HG03103 (cell line): Measurements from ENCODE around the gene DNMT1.
"Not testable (repeated sequence)": the region's sequence is repeated elsewhere in the genome, so short reads cannot be mapped to it uniquely, and the experiment has no call there.

Experiments used
- ATAC-seq: cut with Tn5 transposase; IDR thresholded peaks from one replicate; pipeline ENCODE4 v1.9.1; 2021; ENCODE audit warnings: low read depth; ENCODE audit not compliant: unreplicated experiment

The DNMT1 gene

DNA sequence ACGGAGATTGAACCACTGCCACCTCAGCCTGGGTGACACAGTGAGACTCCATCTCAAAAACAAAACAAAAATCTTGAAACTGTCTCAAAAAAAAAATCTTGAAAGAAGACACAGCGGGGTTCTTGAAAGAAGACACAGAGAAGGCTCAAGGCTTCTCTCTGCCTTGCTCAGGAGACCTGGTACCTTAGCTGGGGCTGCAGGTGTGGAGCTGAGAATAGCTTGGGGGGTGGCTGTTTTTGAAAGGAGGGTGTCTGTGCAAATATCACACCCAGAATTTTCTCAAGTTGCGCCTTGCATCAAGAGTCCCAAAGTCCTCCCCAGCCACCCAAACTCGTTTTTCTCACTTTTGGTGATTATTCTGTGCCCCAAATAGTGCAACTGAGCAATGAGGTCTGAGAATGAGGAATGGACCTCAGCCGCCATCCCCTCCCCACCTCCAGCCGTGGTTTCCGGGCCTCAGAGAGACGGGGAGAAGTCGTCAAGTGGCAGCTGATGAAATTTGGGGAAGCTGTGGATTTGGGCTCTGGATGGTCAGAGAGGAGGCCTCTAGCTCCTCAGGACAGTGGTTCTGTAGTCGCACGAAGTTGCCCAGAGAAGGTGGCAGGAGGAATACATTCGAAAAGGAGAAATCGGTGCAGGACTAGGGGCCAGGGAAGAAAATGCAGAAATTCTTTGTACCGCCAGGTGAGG lies 27.6 kb upstream of the DNMT1 start:
- ATAC-seq, result no peak

DNA sequence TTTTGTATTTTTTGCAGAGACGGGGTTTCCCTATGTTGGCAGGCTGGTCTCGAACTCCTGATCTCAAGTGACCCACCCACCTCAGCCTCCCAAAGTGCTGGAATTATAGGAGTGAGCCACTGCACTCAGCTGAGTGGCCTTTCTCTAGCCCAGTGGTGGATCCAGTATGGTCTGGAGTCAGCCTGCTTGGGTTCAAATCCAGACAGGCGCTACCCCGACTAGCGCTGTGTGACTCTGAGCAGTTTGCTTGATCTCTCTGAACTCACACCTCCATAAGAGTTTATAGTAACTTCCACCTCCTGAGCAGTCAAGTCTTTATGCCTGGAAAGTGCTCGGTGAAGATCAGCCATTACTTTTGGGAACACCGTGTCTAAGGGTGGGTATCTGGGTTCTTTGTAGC lies 25.9 kb upstream of the DNMT1 start:
- no peak for ATAC-seq

DNA sequence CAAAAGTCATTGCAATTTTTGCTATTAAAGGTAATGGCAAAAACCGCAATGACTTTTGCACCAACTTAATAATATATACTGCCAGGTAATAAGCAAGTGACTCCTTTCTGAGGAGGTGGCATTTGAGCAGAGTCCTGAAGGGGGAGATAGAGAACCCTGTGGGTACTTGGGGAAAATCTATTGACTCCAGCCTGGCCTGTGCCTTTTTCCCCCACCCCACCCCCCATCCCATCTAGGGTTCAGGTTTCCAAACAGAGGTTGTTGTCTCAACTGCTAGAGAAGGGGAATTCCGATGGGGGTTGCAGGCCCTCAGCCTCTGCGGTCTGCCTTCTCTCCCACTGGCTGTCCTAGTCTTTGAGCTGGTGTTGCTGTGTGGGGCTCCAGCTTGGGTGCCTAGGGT lies 24.9 kb upstream of the DNMT1 start:
- no peak for ATAC-seq

DNA sequence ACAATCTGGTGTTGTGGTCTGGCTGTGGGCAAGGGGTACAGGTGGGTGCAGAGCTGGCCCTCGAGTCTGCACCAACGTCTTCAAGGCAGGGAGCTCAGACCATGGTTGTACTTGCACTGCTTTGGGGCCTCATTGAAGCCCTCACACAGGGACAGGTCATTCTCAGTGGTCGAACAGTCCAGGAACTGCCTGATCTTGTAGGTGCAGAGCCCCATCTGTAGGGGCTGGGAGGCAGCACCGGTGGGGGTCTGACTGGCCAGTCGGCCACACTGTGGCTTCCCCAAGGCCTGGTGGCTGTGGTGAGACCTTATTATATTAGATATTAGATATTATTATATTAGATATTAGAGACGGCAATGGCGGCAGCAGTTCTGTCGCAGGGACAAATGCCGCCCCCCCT lies 22.3 kb upstream of the DNMT1 start:
- no peak for ATAC-seq

DNA sequence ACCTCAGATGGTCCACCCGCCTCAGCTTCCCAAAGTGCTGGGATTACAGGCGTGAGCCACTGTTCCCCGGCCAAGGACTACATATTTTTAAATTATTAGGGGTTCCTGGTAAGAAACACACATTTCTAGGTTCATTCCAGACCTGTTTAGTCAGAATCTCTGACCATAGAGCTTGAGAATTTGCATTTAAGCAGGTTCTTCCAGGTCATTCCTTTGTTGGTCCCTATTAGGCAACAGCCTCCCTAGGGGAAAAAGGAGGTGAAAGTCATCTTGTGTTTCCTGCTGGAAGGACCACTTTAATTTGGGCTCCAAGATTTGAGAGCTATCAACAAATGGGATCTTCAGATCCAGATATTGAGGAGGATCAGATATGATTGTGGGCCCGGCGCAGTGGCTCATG lies 20.0 kb upstream of the DNMT1 start:
- ATAC-seq, result no peak

DNA sequence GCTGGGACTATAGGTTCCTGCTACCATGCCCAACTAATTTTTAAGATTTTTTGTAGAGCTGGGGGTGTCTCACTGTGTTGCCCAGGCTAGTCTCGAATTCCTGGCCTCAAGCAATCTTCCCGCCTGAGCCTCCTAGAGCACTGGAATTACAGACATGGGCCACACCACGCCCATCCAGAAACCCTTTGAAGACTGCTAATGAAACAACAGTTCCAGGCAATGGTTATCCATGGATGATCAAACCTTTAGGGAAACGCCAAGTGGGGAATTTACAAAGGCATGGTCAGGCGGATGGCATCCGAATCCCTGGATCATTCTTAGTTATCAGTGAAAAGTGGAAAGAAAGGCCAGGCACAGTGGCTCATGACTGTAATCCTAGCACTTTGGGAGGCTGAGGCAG lies 16.9 kb upstream of the DNMT1 start:
- ATAC-seq, result no peak

DNA sequence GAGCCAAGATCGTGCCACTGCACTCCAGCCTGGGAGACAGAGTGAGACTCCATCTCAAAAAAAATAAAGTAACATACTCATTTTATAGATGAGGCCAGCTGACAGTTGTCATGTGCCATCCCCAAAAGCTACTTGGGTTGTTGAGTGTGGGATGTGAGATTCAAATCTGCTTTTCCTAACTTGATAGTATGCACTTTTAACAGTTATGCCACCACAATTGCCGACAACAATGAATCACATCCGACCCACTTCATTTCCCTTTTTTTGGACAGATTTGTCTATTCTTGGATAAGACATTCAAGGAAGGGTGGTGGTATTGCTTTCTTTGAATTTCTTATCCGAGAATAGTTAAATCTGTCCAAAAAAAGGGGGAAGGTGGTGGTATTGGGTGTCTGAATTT lies 16.3 kb upstream of the DNMT1 start:
- ATAC-seq, result no peak

DNA sequence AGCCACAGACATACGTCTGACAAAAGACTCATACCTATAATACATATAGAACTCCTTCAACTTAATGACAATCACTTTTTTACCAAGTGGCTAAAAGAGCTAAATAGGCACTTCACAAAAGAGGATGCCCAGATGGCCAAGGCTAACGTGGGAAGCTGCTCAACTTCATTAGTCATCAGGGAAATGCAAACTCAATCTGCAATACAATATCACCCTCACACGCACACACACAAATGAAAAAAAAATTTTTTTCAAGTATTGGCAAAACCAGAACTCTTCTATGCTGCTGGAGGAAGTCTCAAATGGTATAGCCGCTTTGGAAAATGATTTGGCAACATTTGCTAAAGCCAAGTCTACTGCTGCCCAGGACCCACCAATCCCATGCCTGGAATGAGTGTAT lies 14.6 kb upstream of the DNMT1 start:
- ATAC-seq, result no peak

DNA sequence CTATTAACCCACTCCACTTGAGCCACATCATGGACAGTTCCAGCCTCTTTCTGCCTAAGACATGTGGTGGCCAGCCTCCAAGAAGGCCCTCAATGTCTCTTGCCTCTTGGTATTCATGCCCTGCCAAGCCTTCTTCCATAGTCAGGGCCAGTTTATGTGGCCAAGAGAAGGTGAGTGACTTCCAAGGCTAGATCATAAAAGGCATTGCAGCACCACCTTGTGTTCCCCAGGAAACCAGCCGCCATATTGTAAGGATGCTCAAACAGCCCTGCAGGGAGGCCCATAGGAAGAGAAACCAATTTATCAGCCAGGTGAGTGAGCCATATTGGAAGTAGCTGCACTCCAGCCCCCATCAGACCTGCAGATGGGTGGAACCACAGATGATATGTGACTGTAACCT lies 12.3 kb upstream of the DNMT1 start:
- ATAC-seq, result no peak

DNA sequence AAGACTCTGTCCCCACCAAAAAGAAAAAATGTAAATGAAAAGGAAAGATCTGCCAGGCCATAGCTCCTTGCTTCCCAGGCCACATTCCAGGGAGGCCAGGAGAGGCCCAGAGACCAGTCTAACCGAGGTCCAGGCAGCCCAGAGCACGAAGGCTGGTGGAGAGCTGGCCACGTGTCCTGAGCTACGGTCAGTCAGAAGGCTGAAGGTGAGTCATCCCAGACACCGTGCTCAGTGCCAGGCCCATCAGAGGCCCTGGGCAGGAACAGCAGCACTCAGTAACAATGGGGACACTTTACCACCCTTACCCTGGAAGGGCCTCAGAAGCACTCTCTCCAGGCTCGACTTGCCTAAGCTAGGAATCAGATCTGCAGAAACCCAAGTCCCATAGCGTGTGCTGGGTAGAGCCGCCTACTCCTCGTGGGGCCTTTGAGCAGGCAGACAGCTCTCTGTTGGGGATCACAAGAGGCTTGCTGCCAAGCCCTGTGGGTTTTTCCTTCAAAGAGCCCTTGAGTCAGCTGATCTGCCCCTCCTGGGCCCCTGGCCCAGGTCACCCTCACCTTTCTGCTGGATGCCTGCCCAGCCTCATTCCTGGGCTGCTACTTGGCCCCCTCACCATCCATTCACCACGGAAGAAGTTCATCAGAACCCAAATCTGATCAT lies 11.6 kb upstream of the DNMT1 start:
- ATAC-seq, result no peak

DNA sequence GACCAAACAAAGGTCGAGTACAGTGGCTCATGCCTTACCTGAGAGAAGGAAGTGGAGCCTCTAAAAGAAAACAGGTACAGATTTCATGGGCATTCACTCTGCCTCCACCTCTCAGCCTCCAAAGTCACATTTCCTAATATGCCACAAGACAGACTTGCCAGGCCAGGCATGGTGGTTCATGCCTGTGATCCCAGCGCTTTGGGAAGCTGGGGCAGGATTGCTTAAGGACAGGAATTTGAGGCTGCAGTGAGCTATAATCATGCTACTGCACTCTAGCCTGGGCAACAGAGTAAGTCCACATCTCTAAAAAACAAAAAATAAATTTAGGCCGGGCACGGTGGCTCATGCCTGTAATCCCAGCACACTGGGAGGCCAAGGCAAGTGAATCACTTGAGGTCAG lies 10.9 kb upstream of the DNMT1 start:
- no peak for ATAC-seq

DNA sequence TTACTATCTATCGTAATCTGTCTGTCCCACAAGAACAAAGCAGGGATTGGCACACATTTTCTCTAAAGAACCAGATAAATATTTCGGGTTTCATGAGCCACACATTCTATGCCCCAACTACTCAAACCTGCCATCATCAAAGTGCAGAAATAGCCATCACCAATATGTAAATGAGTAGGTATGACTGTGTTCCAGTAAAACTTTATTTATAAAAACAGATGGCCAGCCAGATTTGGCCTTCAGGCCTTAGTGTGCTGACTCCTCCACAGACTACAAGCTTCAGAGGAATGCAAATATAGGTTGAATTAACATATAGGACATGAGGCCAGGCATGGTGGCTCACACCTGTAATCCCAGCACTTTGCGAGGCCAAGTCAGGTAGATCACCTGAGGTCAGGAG lies 8.9 kb upstream of the DNMT1 start:
- ATAC-seq, result no peak

DNA sequence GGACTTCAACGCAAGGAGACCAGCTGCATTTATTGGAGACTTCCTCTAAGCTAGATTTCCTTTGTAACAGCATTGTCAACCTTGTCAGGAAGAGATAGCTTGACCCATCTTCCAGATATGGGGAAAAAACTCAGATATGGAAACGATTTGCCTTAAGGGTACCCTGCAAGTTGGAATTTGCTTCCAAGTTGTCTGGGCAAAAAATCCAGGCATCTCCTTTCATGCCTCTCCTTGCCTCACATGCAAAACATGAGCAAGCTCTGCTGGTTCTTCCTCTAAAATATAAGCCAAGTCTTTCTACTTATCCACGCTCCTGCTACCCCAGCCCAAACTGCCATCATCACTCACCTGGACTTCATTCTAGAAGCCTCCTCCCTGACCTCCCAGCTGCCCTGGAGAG lies 6.4 kb upstream of the DNMT1 start:
- ATAC-seq, result no peak

DNA sequence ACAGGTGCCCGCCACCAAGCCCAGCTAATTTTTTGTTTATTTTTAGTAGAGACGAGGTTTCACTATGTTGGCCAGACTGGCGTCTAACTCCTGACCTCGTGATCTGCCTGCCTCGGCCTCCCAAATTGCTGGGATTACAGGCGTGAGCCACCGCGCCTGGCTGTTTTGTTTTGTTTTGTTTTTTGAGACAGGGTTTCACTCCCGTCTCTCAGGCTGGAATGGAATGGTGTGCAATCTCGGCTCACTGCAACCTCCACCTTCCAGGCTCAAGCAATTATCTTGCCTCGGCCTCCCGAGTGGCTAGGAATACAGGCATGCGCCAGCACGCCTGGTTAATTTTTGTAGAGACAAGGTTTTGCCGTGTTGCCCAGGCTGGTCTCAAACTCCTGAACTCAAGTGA lies 5.3 kb upstream of the DNMT1 start:
- ATAC-seq, result not testable (repeated sequence)

DNA sequence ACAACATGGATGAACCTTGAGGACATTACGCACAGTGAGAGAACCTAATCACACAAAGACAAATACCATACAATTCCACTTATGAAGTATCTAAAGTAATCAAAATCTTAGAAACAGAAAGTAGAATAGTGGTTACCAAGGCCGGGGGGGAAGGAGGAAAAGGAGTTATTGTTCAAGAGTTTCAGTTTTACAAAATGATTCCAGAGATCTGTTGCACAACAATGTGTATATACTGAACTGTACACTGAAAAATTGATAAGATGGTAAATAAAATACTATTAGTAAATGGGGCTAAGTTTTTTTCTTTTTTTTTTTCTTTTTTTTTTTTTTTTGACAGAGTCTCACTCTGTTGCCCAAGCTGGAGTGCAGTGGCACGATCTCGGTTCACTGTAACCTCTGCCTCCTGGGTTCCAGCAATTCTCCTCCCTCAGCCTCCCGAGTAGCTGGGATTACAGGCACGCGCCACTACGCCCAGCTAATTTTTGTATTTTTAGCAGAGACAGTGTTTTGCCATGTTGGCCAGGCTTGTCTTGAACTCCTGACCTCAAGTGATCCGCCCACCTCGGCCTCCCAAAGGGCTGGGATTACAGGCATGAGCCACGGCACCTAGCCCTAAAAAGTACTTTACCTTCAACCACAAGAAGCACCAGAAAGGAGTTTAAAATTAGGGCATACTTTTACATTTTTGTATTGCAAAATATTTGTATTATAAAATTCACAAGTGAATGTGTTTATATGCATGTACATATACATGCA lies 4.3 kb upstream of the DNMT1 start:
- ATAC-seq, result not testable (repeated sequence)

DNA sequence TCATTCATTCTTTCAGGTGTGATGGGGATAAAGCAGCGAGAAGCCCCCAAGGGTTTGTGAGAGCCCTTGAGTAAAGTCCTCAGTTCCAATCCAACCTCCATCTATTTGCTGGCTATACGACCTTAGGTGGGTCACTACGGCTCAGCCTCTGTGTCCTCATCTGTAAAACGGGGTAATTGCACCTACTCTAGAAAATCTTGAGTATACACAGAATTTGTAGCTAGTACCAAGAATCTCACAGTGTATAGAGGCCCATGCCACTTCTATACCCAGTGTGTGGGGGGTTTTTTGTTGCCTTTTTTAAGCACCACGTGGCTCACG lies 406 bp upstream of the DNMT1 start:
- peak; percentile 3 for ATAC-seq

DNA sequence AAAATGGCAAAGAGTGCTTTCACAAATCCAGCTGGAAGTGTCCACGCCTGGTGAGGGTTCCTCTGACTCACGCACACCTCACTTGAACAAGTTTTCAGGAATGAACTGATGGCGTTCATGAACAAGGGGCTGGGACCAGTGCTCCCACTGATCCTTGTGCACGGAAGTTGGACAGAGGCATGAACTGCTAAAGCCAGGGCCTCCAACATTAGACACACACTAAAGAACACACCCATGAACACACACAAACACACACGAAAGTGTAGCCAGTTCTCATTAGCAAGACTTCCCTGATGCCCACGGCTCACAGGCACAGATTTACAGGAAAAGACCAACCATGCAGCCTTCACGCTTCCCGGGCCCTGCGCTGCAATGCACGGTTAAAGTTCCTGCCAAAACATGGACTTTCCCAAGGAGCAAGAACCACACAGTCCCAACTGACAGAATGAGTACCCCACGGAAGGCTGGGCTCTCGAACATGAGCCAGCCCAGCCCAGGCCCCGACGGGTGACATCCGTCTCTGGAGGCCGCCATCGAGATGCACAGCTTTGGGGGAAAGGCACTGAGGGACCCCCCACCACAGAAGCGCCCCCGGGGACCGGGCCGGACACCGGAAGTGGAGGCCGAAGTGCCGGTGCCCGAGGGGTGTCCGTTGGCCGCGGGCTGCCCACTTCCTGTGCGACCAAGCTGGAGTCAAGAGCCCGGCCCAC lies 808 bp downstream of the DNMT1 start:
- ATAC-seq, result peak; percentile 13

DNA sequence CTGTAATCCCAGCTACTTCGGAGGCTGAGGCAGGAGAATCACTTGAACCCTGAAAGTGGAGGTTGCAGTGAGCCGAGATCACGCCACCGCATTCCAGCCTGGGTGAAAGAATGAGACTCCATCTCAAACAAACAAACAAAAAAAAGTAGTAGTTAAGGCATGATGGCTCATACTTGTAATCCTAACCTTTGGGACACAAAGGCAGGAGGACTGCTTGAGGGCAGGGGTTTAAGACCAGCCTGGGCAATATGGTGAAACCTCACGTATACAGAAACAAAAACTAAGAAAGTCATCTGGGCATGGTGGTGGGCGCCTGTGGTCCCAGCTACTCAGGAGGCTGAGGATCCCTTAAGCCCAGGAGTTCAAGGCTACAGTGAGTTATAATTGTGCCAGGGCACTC lies 1.8 kb downstream of the DNMT1 start:
- no peak for ATAC-seq

DNA sequence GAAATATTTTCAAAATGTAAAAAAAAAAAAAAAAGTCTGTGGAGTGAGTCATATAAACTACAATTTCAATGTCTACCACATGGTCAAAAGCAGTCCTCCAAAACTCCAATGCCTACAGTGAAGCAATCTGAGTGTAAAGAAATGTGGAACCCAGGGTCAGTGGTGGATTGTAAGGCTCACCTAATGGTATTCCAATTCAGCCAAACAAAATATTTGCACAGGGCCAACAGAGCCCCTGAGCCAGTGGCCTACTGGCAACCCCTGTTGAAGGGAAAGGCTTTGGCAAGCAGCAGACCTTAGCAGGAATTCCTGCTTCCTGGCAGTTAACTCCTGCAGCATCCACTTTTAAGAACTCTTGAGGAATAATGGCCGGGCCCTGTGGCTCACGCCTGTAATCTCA lies 3.4 kb downstream of the DNMT1 start:
- ATAC-seq, result no peak

DNA sequence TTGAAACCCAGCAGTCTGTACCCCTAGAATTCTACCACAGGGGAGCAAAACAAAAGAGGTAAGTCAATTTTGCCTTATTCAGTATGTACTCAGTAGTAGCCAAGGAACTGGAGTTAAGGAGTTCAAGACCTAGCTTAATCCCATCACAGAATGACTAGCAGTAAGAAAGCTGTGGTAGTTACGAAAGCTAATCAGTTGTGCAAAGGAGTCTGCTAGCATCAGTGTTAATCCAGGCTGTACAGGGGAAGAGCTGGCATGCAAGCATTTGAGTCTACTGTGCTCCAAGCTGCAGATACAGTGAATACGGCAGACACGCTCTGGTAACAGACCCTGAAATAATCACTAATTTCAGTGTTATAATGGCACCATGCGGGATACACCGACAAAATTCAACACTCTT lies 4.7 kb downstream of the DNMT1 start:
- ATAC-seq, result no peak

DNA sequence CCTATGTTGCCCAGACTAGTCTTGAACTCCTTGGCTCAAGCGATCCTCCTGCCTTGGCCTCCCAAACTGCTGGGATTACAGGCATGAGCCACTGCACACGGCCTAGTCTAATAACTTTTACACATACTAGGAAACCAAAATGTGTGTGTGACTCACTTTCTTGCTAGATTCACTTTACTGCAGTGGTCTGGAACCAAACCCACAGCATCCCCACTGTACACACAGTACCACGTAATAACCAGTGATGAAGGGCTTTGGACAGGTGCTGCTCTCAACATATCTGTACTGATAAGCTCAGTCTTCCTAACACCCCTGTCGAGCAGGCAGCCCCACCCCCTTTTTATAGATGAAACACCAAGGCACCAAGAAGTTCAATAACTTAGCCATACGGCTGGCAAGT lies 5.1 kb downstream of the DNMT1 start:
- no peak for ATAC-seq
